Tibial nerve (tissue), 4 donors: Measurements from ENCODE around the gene TCFL5. TPM values are rescaled to one million over a fixed set of nuclear protein-coding genes. Genes with fewer than 3 reads are reported as not detected.

Source experiments
- DNase-seq, 2 donors: peaks; one replicate each; pipeline ENCODE4 v3.0.0-alpha.2; 2019; ENCODE audit warnings: low spot score in 2 of 2
- H3K27ac ChIP-seq, 4 donors: fragments of 200-600 bp; sonication (generic) in 3 of 4; one replicate each; pipeline ENCODE4 v1.5.1; 2017 to 2019; ENCODE audit warnings: mild to moderate bottlenecking in 1 of 4
- H3K27me3 ChIP-seq, 2 donors: fragments of 200-600 bp; sonication (generic) in 1 of 2; one replicate each; pipeline versions ENCODE4 v1.5.1 to v1.6.0; 2017 to 2019
- H3K36me3 ChIP-seq, 3 donors: fragments of 200-600 bp; sonication (generic); one replicate each; pipeline ENCODE4 v1.5.1; 2018 to 2019
- H3K4me1 ChIP-seq, 4 donors: fragments of 200-600 bp; sonication (generic) in 3 of 4; one replicate each; pipeline ENCODE4 v1.5.1; 2017 to 2019
- H3K4me3 ChIP-seq, 4 donors: fragments of 200-600 bp; sonication (generic) in 3 of 4; one replicate each; pipeline ENCODE4 v1.5.1; 2017 to 2019; ENCODE audit warnings: mild to moderate bottlenecking in 1 of 4, moderate library complexity in 1 of 4
- H3K9me3 ChIP-seq, 4 donors: fragments of 200-600 bp; sonication (generic) in 3 of 4; one replicate each; pipeline ENCODE4 v1.5.1; 2017 to 2019
- CTCF ChIP-seq, 5 experiments: fragments of 200-600 bp in 3 of 5; fragments of 450-650 bp in 2 of 5; sonication (generic) in 3 of 5; IDR thresholded peaks; one replicate each; pipeline ENCODE4 v1.5.1; 2016 to 2019; ENCODE audit warnings: antibody characterized with exemption in 5 of 5, mild to moderate bottlenecking in 3 of 5, moderate library complexity in 2 of 5
- EP300 ChIP-seq, 2 donors: sonication (generic); formaldehyde crosslinking; IDR thresholded peaks; one replicate each; pipeline ENCODE4 v1.6.1; 2017; ENCODE audit warnings: antibody characterized with exemption in 2 of 2, mild to moderate bottlenecking in 1 of 2
- POLR2A ChIP-seq, 2 donors: fragments of 450-650 bp; IDR thresholded peaks; one replicate each; pipeline ENCODE4 v1.6.1; 2017; ENCODE audit warnings: antibody characterized with exemption in 2 of 2, mild to moderate bottlenecking in 2 of 2, moderate library complexity in 2 of 2
- WGBS, 2 donors: methylation state at CpG; one replicate each; pipeline ENCODE4 v1.1.5; 2018; 5-methylcytosine and 5-hydroxymethylcytosine counted together
- total RNA-seq, 4 donors: library from RNA; depleted of rRNA; stranded (reverse); fragments of >200 nt; gene quantifications; one replicate each; pipeline ENCODE4 v1.1.0, GENCODE V29; 2016

The TCFL5 gene
- total RNA-seq, 4 donors from 2014 or later: 9.8 to 25.1 (median 16.2) TPM

GRCh38 chr20:62876902-62877816 is 15.5 kb upstream of the TCFL5 start:
- peak; percentile 62 to 63 for DNase-seq
- no peak for TF ChIP-seq EP300 (IDR thresholded peaks at IDR 0.05)
- no peak for TF ChIP-seq CTCF (IDR thresholded peaks at IDR 0.05)
- TF ChIP-seq POLR2A (IDR thresholded peaks at IDR 0.05): no peak
- Histone ChIP-seq H3K4me1 (peaks cover 0 to 23% (median 13%) of the 10 kb centered on the region in 4 donors), H3K4me3 (no peak overlapping the region), H3K9me3 (no peaks in the 10 kb centered on the region), H3K27ac (peak overlapping the region in 3 of 4 donors; percentile 62 to 86 (median 85)), H3K36me3 (peaks cover 0 to 32% (median 0%) of the 10 kb centered on the region in 3 donors), H3K27me3 (no peaks in the 10 kb centered on the region)
- 51 to 60% methylated on average over 35 to 39 of the region's 48 CpGs for WGBS, 2 donors

- H3K27me3 ChIP-seq: no peaks in the 10 kb centered on the region
- TF ChIP-seq EP300 (IDR thresholded peaks at IDR 0.05) (no peak), CTCF (IDR thresholded peaks at IDR 0.05) (no peak), POLR2A (IDR thresholded peaks at IDR 0.05) (no peak)
- H3K4me3 ChIP-seq: no peak overlapping the region
- peaks cover 0 to 23% (median 13%) of the 10 kb centered on the region in 4 donors for H3K4me1 ChIP-seq
- peak overlapping the region in 3 of 4 donors; percentile 62 to 86 (median 85) for H3K27ac ChIP-seq
- no peak for DNase-seq
- no peaks in the 10 kb centered on the region for H3K9me3 ChIP-seq
- H3K36me3 ChIP-seq: peaks cover 0 to 26% (median 0%) of the 10 kb centered on the region in 3 donors
- 63 to 74% methylated on average over 11 to 13 of the region's 13 CpGs for WGBS, 2 donors
These were observed 14.9 kb upstream of the TCFL5 start for GRCh38 chr20:62876501-62876901.

- TF ChIP-seq POLR2A (IDR thresholded peaks at IDR 0.05): peak in 1 of 2 donors; percentile 13
- peak in 1 of 2 donors; percentile 55 for TF ChIP-seq EP300 (IDR thresholded peaks at IDR 0.05)
- TF ChIP-seq CTCF (IDR thresholded peaks at IDR 0.05): peak; percentile 25 to 64 (median 47)
- H3K9me3 ChIP-seq: no peaks in the 10 kb centered on the region
- H3K27ac ChIP-seq: peak overlapping the region; percentile 45 to 86 (median 74)
- peak; percentile 53 for DNase-seq
- peak overlapping the region in 1 of 4 donors; percentile 0 for H3K4me3 ChIP-seq
- H3K4me1 ChIP-seq: peaks cover 0 to 23% (median 13%) of the 10 kb centered on the region in 4 donors
- no peaks in the 10 kb centered on the region for H3K27me3 ChIP-seq
- WGBS, 2 donors: 31 to 51% methylated on average over 19 to 29 of the region's 34 CpGs
- peaks cover 0 to 18% (median 0%) of the 10 kb centered on the region in 3 donors for H3K36me3 ChIP-seq
These were observed 14.1 kb upstream of the TCFL5 start for GRCh38 chr20:62875419-62876361.

- WGBS, 2 donors: 83 to 92% methylated on average over 8 to 10 of the region's 14 CpGs
- no peak for DNase-seq
- no peak overlapping the region for H3K27ac ChIP-seq
These were observed 13.3 kb upstream of the TCFL5 start for GRCh38 chr20:62874964-62875344.

More at GRCh38 chr20:62874964-62875344, 13.3 kb upstream of the TCFL5 start:
- no peaks in the 10 kb centered on the region for H3K9me3 ChIP-seq
- no peak for TF ChIP-seq POLR2A (IDR thresholded peaks at IDR 0.05)
- no peak for TF ChIP-seq CTCF (IDR thresholded peaks at IDR 0.05)
- TF ChIP-seq EP300 (IDR thresholded peaks at IDR 0.05): no peak
- H3K4me1 ChIP-seq: peaks cover 0 to 23% (median 13%) of the 10 kb centered on the region in 4 donors
- no peak overlapping the region for H3K4me3 ChIP-seq
- H3K27me3 ChIP-seq: no peaks in the 10 kb centered on the region
- peaks cover 0 to 10% (median 0%) of the 10 kb centered on the region in 3 donors for H3K36me3 ChIP-seq
